Progenitor cell of endocrine pancreas (in vitro differentiated cells): ENCODE measurements around the gene HHIP. TPM values are rescaled to one million over a fixed set of nuclear protein-coding genes. Genes with fewer than 3 reads are reported as not detected.

ENCODE experiments used
- DNase-seq: peaks from one replicate; pipeline ENCODE4 v3.0.0; 2021; ENCODE audit warnings: low spot score; ENCODE audit not compliant: unreplicated experiment
- H3K27ac Mint-ChIP-seq: 2 replicates; pipeline ENCODE4 v1.8.0; 2021; ENCODE audit warnings: mild to moderate bottlenecking, moderate library complexity, mixed read lengths
- H3K27me3 Mint-ChIP-seq: 2 replicates; pipeline ENCODE4 v1.8.0; 2021; ENCODE audit warnings: mixed read lengths
- H3K36me3 Mint-ChIP-seq: 2 replicates; pipeline ENCODE4 v1.8.0; 2022; ENCODE audit warnings: mixed read lengths; ENCODE audit not compliant: insufficient read depth
- H3K4me1 Mint-ChIP-seq: 2 replicates; pipeline ENCODE4 v1.8.0; 2021; ENCODE audit warnings: low read depth, mixed read lengths
- H3K4me3 Mint-ChIP-seq: 2 replicates; pipeline ENCODE4 v1.8.0; 2021; ENCODE audit warnings: low read depth, mild to moderate bottlenecking, moderate library complexity, mixed read lengths
- H3K9me3 Mint-ChIP-seq: 2 replicates; pipeline ENCODE4 v1.8.0; 2021; ENCODE audit warnings: low read depth, mixed read lengths
- CTCF ChIP-seq: fragments of 200-600 bp; sonication (generic); IDR thresholded peaks from one replicate; pipeline ENCODE4 v1.5.0; 2021; ENCODE audit warnings: antibody characterized with exemption, mild to moderate bottlenecking; ENCODE audit not compliant: unreplicated experiment
- total RNA-seq: library from RNA; stranded (reverse); gene quantifications from 2 replicates; pipeline ENCODE4 v1.2.1, GENCODE V29; 2021

The HHIP gene
- total RNA-seq, 1 donor from 2014 or later = 0.22 TPM

GRCh38 chr4:144644368-144645101 lies 1.4 kb upstream of the HHIP start:
- Mint-ChIP-seq H3K36me3 (no peaks in the 10 kb centered on the region), H3K4me1 (peaks cover 21% of the 10 kb centered on the region), H3K4me3 (peak overlapping the region; percentile 18), H3K27me3 (peaks cover 56% of the 10 kb centered on the region), H3K9me3 (no peaks in the 10 kb centered on the region), H3K27ac (no peak overlapping the region)
- no peak for TF ChIP-seq CTCF
- no peak for DNase-seq

- Mint-ChIP-seq H3K27ac (no peak overlapping the region), H3K27me3 (peaks cover 49% of the 10 kb centered on the region), H3K9me3 (no peaks in the 10 kb centered on the region), H3K4me3 (peak overlapping the region; percentile 66), H3K36me3 (no peaks in the 10 kb centered on the region), H3K4me1 (peaks cover 27% of the 10 kb centered on the region)
- TF ChIP-seq CTCF = no peak
- DNase-seq = no peak
These were observed 790 bp upstream of the HHIP start for GRCh38 chr4:144645102-144645630.

- Mint-ChIP-seq H3K27ac (peak overlapping the region; percentile 71), H3K36me3 (no peaks in the 10 kb centered on the region), H3K4me3 (peak overlapping the region; percentile 76), H3K9me3 (no peaks in the 10 kb centered on the region), H3K4me1 (peaks cover 30% of the 10 kb centered on the region), H3K27me3 (peaks cover 41% of the 10 kb centered on the region)
- DNase-seq = no peak
- TF ChIP-seq CTCF = peak; percentile 37
These were observed 653 bp downstream of the HHIP start for GRCh38 chr4:144646523-144647094.

GRCh38 chr4:144647095-144647561 lies 1.2 kb downstream of the HHIP start:
- peaks cover 41% of the 10 kb centered on the region for H3K27me3 Mint-ChIP-seq
- no peaks in the 10 kb centered on the region for H3K9me3 Mint-ChIP-seq
- no peak for TF ChIP-seq CTCF
- H3K4me1 Mint-ChIP-seq = peaks cover 30% of the 10 kb centered on the region
- DNase-seq = no peak
- H3K27ac Mint-ChIP-seq = no peak overlapping the region
- H3K4me3 Mint-ChIP-seq = peak overlapping the region; percentile 76
- no peaks in the 10 kb centered on the region for H3K36me3 Mint-ChIP-seq

- TF ChIP-seq CTCF = no peak
- peaks cover 41% of the 10 kb centered on the region for H3K27me3 Mint-ChIP-seq
- DNase-seq = no peak
- peak overlapping the region; percentile 66 for H3K27ac Mint-ChIP-seq
- peak overlapping the region; percentile 76 for H3K4me3 Mint-ChIP-seq
- peaks cover 34% of the 10 kb centered on the region for H3K4me1 Mint-ChIP-seq
- no peaks in the 10 kb centered on the region for H3K36me3 Mint-ChIP-seq
- H3K9me3 Mint-ChIP-seq = no peaks in the 10 kb centered on the region
These were observed 1.6 kb downstream of the HHIP start for GRCh38 chr4:144647590-144647989.
